Spleen (tissue), 11 donors: Measurements from ENCODE around the gene DLX2. TPM values are rescaled to one million over a fixed set of nuclear protein-coding genes. Genes with fewer than 3 reads are reported as not detected.

ENCODE experiments used
- DNase-seq: peaks from one replicate; pipeline ENCODE4 v3.0.0-alpha.2; 2020
- H3K27ac ChIP-seq, 8 donors: fragments of 200-600 bp; sonication (generic) in 7 of 8; 1 replicate in 4 of 8; 2 replicates in 4 of 8; pipeline versions ENCODE4 v1.5.0 to v1.8.0; 2016 to 2021; ENCODE audit warnings: inconsistent platforms in 4 of 8, mild to moderate bottlenecking in 4 of 8, moderate library complexity in 1 of 8
- H3K27me3 ChIP-seq, 7 donors: fragments of 200-600 bp; sonication (generic) in 6 of 7; replicated peaks in 1 of 7; 1 replicate in 4 of 7; 2 replicates in 3 of 7; pipeline versions ENCODE4 v1.5.0 to v1.8.0; 2016 to 2021; ENCODE audit warnings: inconsistent platforms in 3 of 7, mild to moderate bottlenecking in 1 of 7
- H3K36me3 ChIP-seq, 6 donors: fragments of 200-600 bp; sonication (generic) in 5 of 6; 1 replicate in 4 of 6; 2 replicates in 2 of 6; pipeline versions ENCODE4 v1.5.0 to v1.8.0; 2016 to 2021; ENCODE audit warnings: inconsistent platforms in 2 of 6
- H3K4me1 ChIP-seq, 6 donors: fragments of 200-600 bp; sonication (generic) in 5 of 6; 1 replicate in 3 of 6; 2 replicates in 3 of 6; pipeline versions ENCODE4 v1.5.0 to v1.8.0; 2016 to 2021; ENCODE audit warnings: inconsistent platforms in 3 of 6
- H3K4me3 ChIP-seq, 8 donors: fragments of 200-600 bp; sonication (generic) in 7 of 8; 1 replicate in 4 of 8; 2 replicates in 4 of 8; pipeline versions ENCODE4 v1.5.0 to v1.8.0; 2016 to 2021; ENCODE audit warnings: inconsistent platforms in 4 of 8, mild to moderate bottlenecking in 4 of 8, moderate library complexity in 2 of 8
- H3K9me3 ChIP-seq, 8 donors: fragments of 200-600 bp; sonication (generic) in 7 of 8; 1 replicate in 4 of 8; 2 replicates in 4 of 8; pipeline versions ENCODE4 v1.5.0 to v1.8.0; 2016 to 2021; ENCODE audit warnings: inconsistent platforms in 4 of 8
- POLR2A ChIP-seq, 3 donors: fragments of 450-650 bp; IDR thresholded peaks; one replicate each; pipeline ENCODE4 v1.5.1; 2017; ENCODE audit warnings: antibody characterized with exemption in 3 of 3, mild to moderate bottlenecking in 1 of 3
- POLR2AphosphoS5 ChIP-seq, 3 donors: sonication (generic); formaldehyde crosslinking; IDR thresholded peaks; one replicate each; pipeline ENCODE4 v1.5.1; 2017; ENCODE audit warnings: antibody characterized with exemption in 3 of 3
- WGBS, 5 donors: extraction: QIAGEN DNeasy Blood & Tissue Kit in 3 of 5; methylation state at CpG; one replicate each; pipeline versions ENCODE4 v1.1.5 to v1.1.7; 2013 to 2018; 5-methylcytosine and 5-hydroxymethylcytosine counted together
- intact Hi-C: fragments of 100-400 bp; cut with DNase I; formaldehyde crosslinking; loops from one replicate; pipeline ENCODE4 v1.15.0; 2023; ENCODE audit warnings: low total_unique reads
- polyA plus RNA-seq, 3 donors: library from polyadenylated mRNA; stranded (reverse); fragments of 200-250 nt; gene quantifications; one replicate each; pipeline ENCODE4 v1.2.1, GENCODE V29; 2013
- total RNA-seq, 7 donors: library from RNA; depleted of rRNA in 3 of 7; stranded (reverse); fragments of >200 nt in 3 of 7; fragmentation: NEBNext Ultra II Directional in 4 of 7; extraction: Animal tissue kit (Norgen Biotek cat#: 25700) in 4 of 7; gene quantifications; one replicate each; pipeline versions ENCODE4 v1.1.0 to v1.2.1, GENCODE V29; 2016 to 2021
- TF ChIP-seq, protein P1 (sequence below), 11 experiments: fragments of 200-600 bp in 7 of 11; fragments of 450-650 bp in 4 of 11; sonication (generic) in 4 of 11; IDR thresholded peaks in 8 of 11; conservative IDR thresholded peaks in 3 of 11; 1 replicate in 7 of 11; 2 replicates in 4 of 11; pipeline versions ENCODE4 v1.4.0 to v1.8.0; 2016 to 2021; ENCODE audit warnings: antibody characterized with exemption in 11 of 11, inconsistent platforms in 4 of 11, mild to moderate bottlenecking in 1 of 11
- donor health status: healthy with polysubstance abuse.
- donor health status: DM: no; HTN: no; CAD: no; lungs with moderate emphysema.
- donor health status: DM: no; HTN: no; CAD: no.
- donor health status: Bipolar disorder and iron deficiency.
- donor health status: healthy.
- donor health status: DM: no; HTN: no; CAD: no.
- donor health status: DM: yes; HTN: yes; CAD: no.

DLX2 gene
- total and polyA plus RNA-seq, 10 donors: 0.06 TPM; not detected in 9

DNA sequence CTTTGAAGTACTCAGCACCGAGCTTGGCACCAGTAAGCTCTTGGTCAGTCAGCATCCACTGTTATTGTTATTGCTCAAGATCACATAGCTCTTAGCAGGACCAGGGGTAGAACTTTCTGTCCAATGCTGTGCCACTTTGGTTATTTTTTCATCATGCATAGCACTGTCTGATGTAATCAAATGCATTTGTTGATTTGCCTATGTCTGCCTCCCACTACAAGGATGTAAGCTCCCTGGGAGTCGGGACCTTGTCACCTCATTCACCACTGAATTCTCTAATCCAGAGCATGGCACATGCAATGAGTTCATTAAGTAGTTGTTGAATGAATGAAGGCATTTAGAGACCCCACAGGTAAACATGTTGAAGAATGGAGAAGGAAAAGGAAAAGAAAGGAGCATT is 46.4 kb downstream of the DLX2 start:
- no peaks in the 10 kb centered on the region for H3K9me3 ChIP-seq
- no peaks in the 10 kb centered on the region for H3K36me3 ChIP-seq
- peaks cover 0 to 5% (median 0%) of the 10 kb centered on the region in 6 donors for H3K4me1 ChIP-seq
- no peak overlapping the region for H3K4me3 ChIP-seq
- no peak overlapping the region for H3K27ac ChIP-seq
- intact Hi-C loops: no loop called here
- 88 to 100% (median 94%) methylated on average over 2 of the region's 2 CpGs for WGBS, 5 donors
- TF ChIP-seq POLR2A (IDR thresholded peaks at IDR 0.05) (no peak), POLR2AphosphoS5 (IDR thresholded peaks at IDR 0.05) (no peak)
- TF ChIP-seq, protein P1, sequence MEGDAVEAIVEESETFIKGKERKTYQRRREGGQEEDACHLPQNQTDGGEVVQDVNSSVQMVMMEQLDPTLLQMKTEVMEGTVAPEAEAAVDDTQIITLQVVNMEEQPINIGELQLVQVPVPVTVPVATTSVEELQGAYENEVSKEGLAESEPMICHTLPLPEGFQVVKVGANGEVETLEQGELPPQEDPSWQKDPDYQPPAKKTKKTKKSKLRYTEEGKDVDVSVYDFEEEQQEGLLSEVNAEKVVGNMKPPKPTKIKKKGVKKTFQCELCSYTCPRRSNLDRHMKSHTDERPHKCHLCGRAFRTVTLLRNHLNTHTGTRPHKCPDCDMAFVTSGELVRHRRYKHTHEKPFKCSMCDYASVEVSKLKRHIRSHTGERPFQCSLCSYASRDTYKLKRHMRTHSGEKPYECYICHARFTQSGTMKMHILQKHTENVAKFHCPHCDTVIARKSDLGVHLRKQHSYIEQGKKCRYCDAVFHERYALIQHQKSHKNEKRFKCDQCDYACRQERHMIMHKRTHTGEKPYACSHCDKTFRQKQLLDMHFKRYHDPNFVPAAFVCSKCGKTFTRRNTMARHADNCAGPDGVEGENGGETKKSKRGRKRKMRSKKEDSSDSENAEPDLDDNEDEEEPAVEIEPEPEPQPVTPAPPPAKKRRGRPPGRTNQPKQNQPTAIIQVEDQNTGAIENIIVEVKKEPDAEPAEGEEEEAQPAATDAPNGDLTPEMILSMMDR (IDR thresholded peaks at IDR 0.05 in 8 of 11, conservative IDR thresholded peaks at IDR 0.05 in 3 of 11): no peak
- no peak for DNase-seq
- no peaks in the 10 kb centered on the region for H3K27me3 ChIP-seq

DNA sequence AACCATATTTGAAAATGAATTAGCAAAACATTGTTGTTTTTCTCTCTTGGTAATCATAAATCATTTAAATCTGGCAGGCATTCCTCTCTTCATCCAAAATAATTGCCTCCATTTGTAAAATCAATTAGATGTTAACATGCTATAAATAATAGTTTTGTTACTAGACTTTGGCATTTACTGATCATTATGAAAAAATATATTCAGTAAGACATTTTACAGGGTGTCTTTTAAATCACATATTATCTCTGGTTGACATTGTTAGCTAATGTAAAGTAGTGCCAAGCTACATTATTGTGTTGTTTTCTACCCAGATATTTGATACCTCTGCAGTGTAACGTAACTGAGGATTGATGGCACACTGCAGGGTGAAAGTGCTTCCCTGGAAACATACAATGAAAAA is 49.2 kb downstream of the DLX2 start:
- DNase-seq: no peak
- TF ChIP-seq, protein P1 (IDR thresholded peaks at IDR 0.05 in 8 of 11, conservative IDR thresholded peaks at IDR 0.05 in 3 of 11): no peak
- no peak for TF ChIP-seq POLR2AphosphoS5 (IDR thresholded peaks at IDR 0.05)
- TF ChIP-seq POLR2A (IDR thresholded peaks at IDR 0.05): no peak
- H3K27me3 ChIP-seq: no peaks in the 10 kb centered on the region

DNA sequence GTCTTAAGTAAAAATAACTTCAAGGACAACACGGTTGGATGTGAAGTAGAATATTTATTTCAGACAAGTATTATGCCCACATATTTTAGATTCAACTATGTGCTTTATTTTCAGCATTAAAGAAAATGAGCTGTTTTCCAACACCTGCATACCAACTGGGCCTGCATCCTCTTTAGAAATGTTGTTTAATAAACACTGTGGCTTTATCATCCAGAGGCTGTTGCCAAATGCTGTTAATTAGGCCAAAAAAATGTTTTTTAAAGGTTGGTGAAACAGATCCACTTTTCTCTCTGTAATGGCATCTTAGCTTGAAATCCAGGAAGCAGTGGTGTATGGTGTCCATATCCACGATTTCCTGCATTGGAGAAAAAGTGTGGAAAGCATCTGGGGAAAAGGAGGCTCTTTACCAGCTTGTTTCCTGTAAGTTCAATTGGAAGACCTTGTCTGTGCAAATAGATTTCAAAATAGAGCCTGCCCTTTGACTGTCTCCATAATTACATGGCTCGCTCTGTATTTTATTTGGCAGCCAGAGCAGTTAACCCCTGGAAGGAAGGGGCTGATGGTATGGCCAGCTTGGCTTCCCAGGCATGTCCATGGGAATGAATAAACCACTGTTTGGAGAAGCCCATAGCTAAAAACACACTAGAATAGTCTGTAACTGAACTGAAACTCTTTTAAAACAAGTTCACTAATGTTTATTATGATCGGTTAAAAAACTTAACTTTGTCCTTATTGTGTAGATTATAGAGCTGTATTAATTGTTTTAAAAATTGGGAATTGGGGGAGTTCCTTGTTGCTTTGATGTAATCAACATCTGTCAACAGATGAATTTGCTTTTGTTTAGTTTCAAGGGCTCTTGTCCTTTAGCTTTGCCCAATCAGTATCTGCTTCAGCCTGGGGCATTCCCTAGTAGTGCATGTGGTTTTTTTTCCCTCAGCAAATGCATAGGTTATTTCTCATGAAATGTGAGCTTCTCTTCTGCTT is 50.4 kb downstream of the DLX2 start:
- Histone ChIP-seq H3K4me3 (no peak overlapping the region), H3K36me3 (no peaks in the 10 kb centered on the region), H3K27ac (no peak overlapping the region), H3K9me3 (no peaks in the 10 kb centered on the region), H3K27me3 (no peaks in the 10 kb centered on the region), H3K4me1 (peaks cover 0 to 5% (median 0%) of the 10 kb centered on the region in 6 donors)
- WGBS, 5 donors: 49 to 61% (median 52%) methylated on average over 4 of the region's 4 CpGs
- intact Hi-C loops: no loop called here
- DNase-seq: no peak
- TF ChIP-seq POLR2A (IDR thresholded peaks at IDR 0.05) (no peak), POLR2AphosphoS5 (IDR thresholded peaks at IDR 0.05) (no peak)
- TF ChIP-seq, protein P1 (IDR thresholded peaks at IDR 0.05 in 8 of 11, conservative IDR thresholded peaks at IDR 0.05 in 3 of 11): no peak

More for the DNA sequence above, 49.2 kb downstream of the DLX2 start:
- Histone ChIP-seq H3K27ac (no peak overlapping the region), H3K36me3 (no peaks in the 10 kb centered on the region), H3K9me3 (no peaks in the 10 kb centered on the region), H3K4me1 (peaks cover 0 to 5% (median 0%) of the 10 kb centered on the region in 6 donors), H3K4me3 (no peak overlapping the region)
- intact Hi-C loops: no loop called here
- 85 to 97% (median 90%) methylated on average over 1 of the region's 1 CpG for WGBS, 5 donors

GRCh38 chr2:172050479-172051125 is 52.1 kb downstream of the DLX2 start:
- H3K27me3 ChIP-seq: no peaks in the 10 kb centered on the region
- H3K4me3 ChIP-seq: no peak overlapping the region
- TF ChIP-seq, protein P1 (IDR thresholded peaks at IDR 0.05 in 8 of 11, conservative IDR thresholded peaks at IDR 0.05 in 3 of 11): no peak
- TF ChIP-seq POLR2A (IDR thresholded peaks at IDR 0.05) (no peak), POLR2AphosphoS5 (IDR thresholded peaks at IDR 0.05) (no peak)
- H3K9me3 ChIP-seq: no peaks in the 10 kb centered on the region
- H3K4me1 ChIP-seq: peaks cover 0 to 5% (median 0%) of the 10 kb centered on the region in 6 donors
- H3K36me3 ChIP-seq: no peaks in the 10 kb centered on the region
- no peak for DNase-seq
- no peak overlapping the region for H3K27ac ChIP-seq
- WGBS, 5 donors: 76 to 88% (median 84%) methylated on average over 1 of the region's 1 CpG
- intact Hi-C loops: no loop called here
